ENCODE data around the gene PIH1D1.

The PIH1D1 gene

GRCh38 chr19:49451430-49452181 lies at the start of gene PIH1D1:
Gene PIH1D1 (minus strand): TSS chr19:49451814. CDS start chr19:49451574, 240 bp downstream.
- no peak for TF ChIP-seq CTCF (IDR thresholded peaks at IDR 0.05; ENCODE audit: insufficient read depth, low read depth, low read length, missing control alignments)
- peak; percentile 99 for DNase-seq (ENCODE audit: low read depth)
- H3K4me3 ChIP-seq (ENCODE audit: low read depth, low read length) = peak within 1 kb of the TSS; percentile 94

GRCh38 chr19:49499030-49499670 lies 47.5 kb upstream of the PIH1D1 start:
- no peak for DNase-seq (ENCODE audit: low read depth)
- H3K4me3 ChIP-seq (ENCODE audit: low read depth, low read length) = peak overlapping the region; percentile 92
- TF ChIP-seq CTCF (IDR thresholded peaks at IDR 0.05; ENCODE audit: insufficient read depth, low read depth, low read length, missing control alignments) = no peak

- H3K4me3 ChIP-seq (ENCODE audit: low read depth, low read length) = peak overlapping the region; percentile 92
- no peak for TF ChIP-seq CTCF (IDR thresholded peaks at IDR 0.05; ENCODE audit: insufficient read depth, low read depth, low read length, missing control alignments)
- DNase-seq (ENCODE audit: low read depth) = no peak
Measured at GRCh38 chr19:49498475-49498874, 46.9 kb upstream of the PIH1D1 start.

GRCh38 chr19:49497789-49498103 lies 46.1 kb upstream of the PIH1D1 start:
- TF ChIP-seq CTCF (IDR thresholded peaks at IDR 0.05; ENCODE audit: insufficient read depth, low read depth, low read length, missing control alignments) = no peak
- peak; percentile 46 for DNase-seq (ENCODE audit: low read depth)

GRCh38 chr19:49497047-49497788 lies 45.6 kb upstream of the PIH1D1 start:
- DNase-seq (ENCODE audit: low read depth) = peak; percentile 87
- no peak for TF ChIP-seq CTCF (IDR thresholded peaks at IDR 0.05; ENCODE audit: insufficient read depth, low read depth, low read length, missing control alignments)
- H3K4me3 ChIP-seq (ENCODE audit: low read depth, low read length) = peak overlapping the region; percentile 92

More at GRCh38 chr19:49497789-49498103, 46.1 kb upstream of the PIH1D1 start:
- peak overlapping the region; percentile 92 for H3K4me3 ChIP-seq (ENCODE audit: low read depth, low read length)

GRCh38 chr19:49496574-49497008 lies 45.0 kb upstream of the PIH1D1 start:
- H3K4me3 ChIP-seq (ENCODE audit: low read depth, low read length) = peak overlapping the region; percentile 92
- DNase-seq (ENCODE audit: low read depth) = no peak
- TF ChIP-seq CTCF (IDR thresholded peaks at IDR 0.05; ENCODE audit: insufficient read depth, low read depth, low read length, missing control alignments) = no peak

Data from GM12865 (cell line).